Measurements from ENCODE around the gene ARHGAP45.

- TF ChIP-seq CTCF (IDR thresholded peaks at IDR 0.05) = no peak
- no peak for TF ChIP-seq POLR2A (IDR thresholded peaks at IDR 0.05)
Observed at GRCh38 chr19:1109697-1110671, 43.0 kb downstream of the ARHGAP45 start.
